Stimulated activated naive CD8-positive, alpha-beta T cell treated with anti-CD3 and anti-CD28 coated beads, Interleukin-15, Interleukin-2, amounts not matched to agents 100 ng/mL and 50 ng/mL, for 24 hours (primary cell): ENCODE results near the gene PSG6.
"Not testable (repeated sequence)": the region's sequence is repeated elsewhere in the genome, so short reads cannot be mapped to it uniquely, and the experiment has no call there.

Source experiments
- H3K27ac Mint-ChIP-seq: one replicate; pipeline ENCODE4 v1.8.0; 2021; ENCODE audit warnings: mild to moderate bottlenecking, mixed read lengths
- H3K27me3 Mint-ChIP-seq: one replicate; pipeline ENCODE4 v1.8.0; 2021; ENCODE audit warnings: mixed read lengths
- H3K36me3 Mint-ChIP-seq: one replicate; pipeline ENCODE4 v1.8.0; 2021; ENCODE audit warnings: low read depth, mixed read lengths
- H3K4me1 Mint-ChIP-seq: one replicate; pipeline ENCODE4 v1.8.0; 2021; ENCODE audit warnings: low read depth, mixed read lengths
- H3K4me3 Mint-ChIP-seq: one replicate; pipeline ENCODE4 v1.8.0; 2021; ENCODE audit warnings: mild to moderate bottlenecking, mixed read lengths
- H3K9me3 Mint-ChIP-seq: one replicate; pipeline ENCODE4 v1.8.0; 2021; ENCODE audit warnings: mixed read lengths

The PSG6 gene

DNA sequence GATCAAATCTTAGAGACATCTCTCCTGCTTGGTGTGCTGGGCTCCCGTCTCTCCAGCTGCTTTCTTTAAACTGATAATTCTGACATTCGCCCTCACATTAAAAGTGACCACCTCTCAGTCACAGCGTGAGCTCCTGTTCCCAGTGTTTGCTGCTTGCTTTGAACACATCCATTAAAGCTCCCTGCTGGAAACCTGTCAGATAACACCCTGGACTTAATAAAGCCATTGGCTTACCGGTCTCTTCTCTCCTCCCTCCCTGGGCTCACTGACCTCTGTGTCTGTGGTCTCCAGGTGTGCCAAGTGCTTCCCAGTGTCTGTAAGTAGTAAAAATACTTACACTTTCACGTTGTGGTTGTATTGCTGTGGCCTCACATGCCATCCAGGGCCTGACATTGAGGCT, 35.7 kb downstream of the PSG6 start:
- not testable (repeated sequence) for H3K4me1 Mint-ChIP-seq, H3K4me3 Mint-ChIP-seq, H3K27ac Mint-ChIP-seq, H3K9me3 Mint-ChIP-seq, H3K36me3 Mint-ChIP-seq
- peaks cover 40% of the 10 kb centered on the region for H3K27me3 Mint-ChIP-seq

DNA sequence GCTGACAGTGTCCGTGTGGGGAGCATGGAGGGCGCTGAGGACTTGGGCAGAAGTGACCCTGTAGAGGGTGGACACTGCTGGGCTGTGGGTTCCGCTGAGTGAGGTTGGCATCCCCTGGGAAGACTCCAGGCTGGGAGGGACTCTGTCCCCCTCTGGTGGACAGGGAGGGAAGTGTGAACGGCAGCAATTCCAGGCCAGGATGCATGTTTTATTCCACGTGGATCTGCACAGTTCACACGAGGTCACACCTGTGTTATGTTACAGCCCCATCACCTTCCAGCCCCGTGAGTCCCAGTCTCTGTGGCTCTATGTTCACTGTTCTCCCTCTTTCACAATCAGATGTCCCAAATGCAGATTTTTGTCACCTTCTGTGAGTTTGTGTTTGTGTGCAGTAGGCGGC, 36.4 kb downstream of the PSG6 start:
- not testable (repeated sequence) for H3K4me3 Mint-ChIP-seq, H3K9me3 Mint-ChIP-seq, H3K36me3 Mint-ChIP-seq, H3K4me1 Mint-ChIP-seq, H3K27ac Mint-ChIP-seq
- peaks cover 36% of the 10 kb centered on the region for H3K27me3 Mint-ChIP-seq

DNA sequence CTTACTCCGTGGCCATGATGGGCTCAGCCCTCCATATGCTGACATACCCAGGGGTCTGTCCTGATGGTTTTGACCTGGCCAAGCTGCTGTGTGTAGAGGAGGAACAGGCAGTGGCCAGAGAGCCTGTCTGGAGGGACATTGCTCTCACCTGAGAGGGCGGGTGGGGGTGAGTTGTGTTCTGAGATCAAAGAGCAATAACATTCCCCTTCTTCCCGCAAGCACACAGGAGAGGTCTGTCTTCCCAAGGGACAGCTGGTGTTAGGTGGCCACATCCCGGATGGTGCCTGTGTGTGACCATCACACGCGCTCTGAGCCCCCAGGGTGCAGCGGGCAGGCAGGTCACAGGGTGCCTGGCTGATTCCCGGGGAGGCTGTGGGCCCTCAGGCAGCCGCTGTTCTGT, 37.1 kb downstream of the PSG6 start:
- H3K27ac Mint-ChIP-seq, H3K36me3 Mint-ChIP-seq, H3K4me1 Mint-ChIP-seq, H3K4me3 Mint-ChIP-seq, H3K9me3 Mint-ChIP-seq: not testable (repeated sequence)
- peaks cover 30% of the 10 kb centered on the region for H3K27me3 Mint-ChIP-seq

GRCh38 chr19:42879613-42880012, 38.1 kb downstream of the PSG6 start, which contains the start of gene PSG1:
PSG1 (minus strand) TSS chr19:42879713; CDS start chr19:42879581, 132 bp downstream.
- Mint-ChIP-seq H3K4me3 (no peak within 1 kb of the TSS), H3K36me3 (no peaks in the 10 kb centered on the region), H3K27ac (no peak within 1 kb of the TSS), H3K9me3 (no peaks in the 10 kb centered on the region), H3K4me1 (no peaks in the 10 kb centered on the region), H3K27me3 (peaks cover 21% of the 10 kb centered on the region)

DNA sequence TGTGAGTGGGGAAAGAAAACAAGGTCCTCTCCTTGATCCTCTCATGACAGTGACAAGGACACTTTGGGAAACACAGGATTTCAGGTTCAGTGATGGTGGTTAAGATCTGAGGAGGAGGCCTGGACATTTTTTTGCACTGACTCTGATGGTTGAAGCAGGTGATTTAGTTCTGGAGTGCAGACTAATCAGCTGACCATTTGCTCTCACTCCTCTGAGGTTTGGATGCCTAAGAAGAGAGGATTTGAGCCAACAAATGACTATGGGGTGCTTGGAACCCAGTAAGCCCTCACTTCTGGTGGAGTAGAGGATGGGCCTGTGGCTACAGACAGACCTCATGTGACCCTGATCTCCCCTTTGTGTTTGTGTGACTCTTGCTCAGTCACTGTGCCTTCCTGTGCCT, 41.1 kb downstream of the PSG6 start:
- not testable (repeated sequence) for H3K9me3 Mint-ChIP-seq, H3K4me1 Mint-ChIP-seq, H3K4me3 Mint-ChIP-seq, H3K27ac Mint-ChIP-seq, H3K36me3 Mint-ChIP-seq
- peaks cover 12% of the 10 kb centered on the region for H3K27me3 Mint-ChIP-seq

GRCh38 chr19:42875881-42876280, 41.8 kb downstream of the PSG6 start:
- not testable (repeated sequence) for H3K27me3 Mint-ChIP-seq, H3K27ac Mint-ChIP-seq

GRCh38 chr19:42874901-42875813, 42.5 kb downstream of the PSG6 start:
- not testable (repeated sequence) for H3K4me3 Mint-ChIP-seq, H3K9me3 Mint-ChIP-seq, H3K4me1 Mint-ChIP-seq, H3K27ac Mint-ChIP-seq, H3K36me3 Mint-ChIP-seq, H3K27me3 Mint-ChIP-seq

More at GRCh38 chr19:42875881-42876280, 41.8 kb downstream of the PSG6 start:
- H3K9me3 Mint-ChIP-seq, H3K4me1 Mint-ChIP-seq, H3K4me3 Mint-ChIP-seq, H3K36me3 Mint-ChIP-seq: not testable (repeated sequence)

GRCh38 chr19:42874136-42874535, 43.6 kb downstream of the PSG6 start:
- not testable (repeated sequence) for H3K4me1 Mint-ChIP-seq, H3K27me3 Mint-ChIP-seq, H3K27ac Mint-ChIP-seq, H3K4me3 Mint-ChIP-seq, H3K9me3 Mint-ChIP-seq, H3K36me3 Mint-ChIP-seq

- Mint-ChIP-seq H3K27ac (no peak overlapping the region), H3K27me3 (no peaks in the 10 kb centered on the region), H3K36me3 (no peaks in the 10 kb centered on the region), H3K9me3 (no peaks in the 10 kb centered on the region), H3K4me3 (no peak overlapping the region), H3K4me1 (no peaks in the 10 kb centered on the region)
These were observed 45.1 kb downstream of the PSG6 start for GRCh38 chr19:42872608-42873007.

- no peaks in the 10 kb centered on the region for H3K4me1 Mint-ChIP-seq
- H3K27me3 Mint-ChIP-seq, result no peaks in the 10 kb centered on the region
- no peaks in the 10 kb centered on the region for H3K36me3 Mint-ChIP-seq
- H3K27ac Mint-ChIP-seq, result no peak overlapping the region
- H3K9me3 Mint-ChIP-seq, result no peaks in the 10 kb centered on the region
- H3K4me3 Mint-ChIP-seq, result no peak overlapping the region
These were observed 60.2 kb downstream of the PSG6 start for GRCh38 chr19:42857544-42857867.

DNA sequence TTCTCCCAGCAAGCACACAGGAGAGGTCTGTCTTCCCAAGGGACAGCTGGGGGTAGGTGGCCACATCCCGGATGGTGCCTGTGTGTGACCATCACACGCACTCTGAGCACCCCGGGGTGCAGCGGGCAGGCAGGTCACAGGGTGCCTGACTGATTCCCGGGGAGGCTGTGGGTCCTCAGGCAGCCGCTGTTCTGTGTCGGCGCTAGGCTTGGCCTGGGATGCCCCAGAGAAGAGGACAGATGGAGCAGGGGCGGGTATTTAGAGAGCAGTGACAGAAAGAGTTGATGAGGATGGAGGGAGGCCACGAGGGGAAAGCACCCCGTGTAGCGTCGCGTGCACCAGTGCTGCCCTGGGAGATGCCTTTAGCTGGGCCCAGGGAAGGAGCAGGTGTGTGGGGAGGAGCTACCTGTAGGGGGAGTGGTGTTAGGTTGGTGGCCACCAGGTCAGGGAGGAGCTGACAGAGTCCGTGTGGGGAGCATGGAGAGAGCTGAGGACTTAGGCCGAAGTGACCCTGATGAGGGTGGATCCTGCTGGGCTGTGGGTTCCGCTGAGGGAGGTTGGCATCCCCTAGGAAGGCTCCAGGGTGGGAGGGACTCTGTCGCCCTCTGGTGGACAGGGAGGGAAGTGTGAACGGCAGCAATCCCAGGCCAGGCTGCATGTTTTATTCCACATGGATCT, 60.7 kb downstream of the PSG6 start:
- H3K4me1 Mint-ChIP-seq, H3K36me3 Mint-ChIP-seq, H3K27me3 Mint-ChIP-seq, H3K4me3 Mint-ChIP-seq, H3K9me3 Mint-ChIP-seq, H3K27ac Mint-ChIP-seq: not testable (repeated sequence)

GRCh38 chr19:42854745-42855144, 62.9 kb downstream of the PSG6 start:
- H3K4me1 Mint-ChIP-seq, H3K27ac Mint-ChIP-seq, H3K36me3 Mint-ChIP-seq, H3K4me3 Mint-ChIP-seq, H3K9me3 Mint-ChIP-seq, H3K27me3 Mint-ChIP-seq: not testable (repeated sequence)

GRCh38 chr19:42853231-42853630, 64.5 kb downstream of the PSG6 start:
- not testable (repeated sequence) for H3K4me3 Mint-ChIP-seq, H3K27me3 Mint-ChIP-seq, H3K36me3 Mint-ChIP-seq, H3K27ac Mint-ChIP-seq, H3K4me1 Mint-ChIP-seq, H3K9me3 Mint-ChIP-seq

DNA sequence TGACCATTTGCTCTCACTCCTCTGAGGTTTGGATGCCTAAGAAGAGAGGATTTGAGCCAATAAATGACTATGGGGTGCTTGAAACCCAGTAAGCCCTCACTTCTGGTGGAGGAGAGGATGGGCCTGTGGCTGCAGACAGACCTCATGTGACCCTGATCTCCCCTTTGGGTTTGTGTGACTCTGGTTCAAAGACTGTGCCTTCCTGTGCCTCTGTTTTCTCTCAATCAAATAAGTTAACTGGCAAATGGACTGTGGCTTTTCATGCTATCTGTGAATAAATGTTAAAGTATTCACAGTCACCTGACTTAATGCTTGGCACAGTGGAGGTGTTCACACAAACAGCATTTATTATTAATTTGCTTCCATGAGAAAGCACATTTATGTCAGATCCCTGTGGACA, 64.9 kb downstream of the PSG6 start:
- not testable (repeated sequence) for H3K4me3 Mint-ChIP-seq, H3K36me3 Mint-ChIP-seq, H3K9me3 Mint-ChIP-seq, H3K27me3 Mint-ChIP-seq, H3K4me1 Mint-ChIP-seq, H3K27ac Mint-ChIP-seq
